Stimulated activated CD8-positive, alpha-beta memory T cell treated with anti-CD3 and anti-CD28 coated beads, Interleukin-7, amount 100 ng/mL, for 1 hour (primary cell): Measurements from ENCODE around the gene BRD7.

Source experiments
- DNase-seq, 2 donors: peaks; one replicate each; pipeline ENCODE4 v3.0.0-alpha.2; 2020; ENCODE audit warnings: low read depth in 2 of 2

The BRD7 gene

GRCh38 chr16:50289950-50290764 is 78.6 kb downstream of the BRD7 start:
- DNase-seq: no peak

- no peak for DNase-seq
Measured at GRCh38 chr16:50288920-50289319, 79.9 kb downstream of the BRD7 start.

GRCh38 chr16:50288026-50288425 is 80.8 kb downstream of the BRD7 start:
- DNase-seq: no peak

DNA sequence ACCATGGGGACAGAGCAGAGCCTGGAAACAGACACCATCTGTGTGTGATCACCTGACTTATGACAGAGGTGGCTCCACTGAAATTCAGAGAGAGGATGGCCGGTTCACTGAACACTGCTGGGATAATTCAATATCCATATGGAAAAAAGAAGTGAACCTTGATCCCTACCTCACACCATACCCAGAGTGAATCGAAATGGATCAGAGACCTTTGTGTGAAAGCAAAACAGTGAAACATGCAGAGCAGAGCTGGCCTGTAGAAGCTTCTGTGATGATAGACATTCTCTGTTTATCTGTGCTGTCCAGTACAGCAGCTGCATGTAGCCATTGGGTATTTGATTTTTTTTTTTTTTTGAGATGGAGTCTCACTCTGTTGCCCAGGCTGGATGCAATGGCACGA is 82.1 kb downstream of the BRD7 start:
- no peak for DNase-seq

GRCh38 chr16:50285406-50286003 is 83.3 kb downstream of the BRD7 start:
- no peak for DNase-seq

- no peak for DNase-seq
Measured at GRCh38 chr16:50284131-50284911, 84.5 kb downstream of the BRD7 start.

- DNase-seq: no peak
Measured at GRCh38 chr16:50282955-50283631, 85.7 kb downstream of the BRD7 start.

DNA sequence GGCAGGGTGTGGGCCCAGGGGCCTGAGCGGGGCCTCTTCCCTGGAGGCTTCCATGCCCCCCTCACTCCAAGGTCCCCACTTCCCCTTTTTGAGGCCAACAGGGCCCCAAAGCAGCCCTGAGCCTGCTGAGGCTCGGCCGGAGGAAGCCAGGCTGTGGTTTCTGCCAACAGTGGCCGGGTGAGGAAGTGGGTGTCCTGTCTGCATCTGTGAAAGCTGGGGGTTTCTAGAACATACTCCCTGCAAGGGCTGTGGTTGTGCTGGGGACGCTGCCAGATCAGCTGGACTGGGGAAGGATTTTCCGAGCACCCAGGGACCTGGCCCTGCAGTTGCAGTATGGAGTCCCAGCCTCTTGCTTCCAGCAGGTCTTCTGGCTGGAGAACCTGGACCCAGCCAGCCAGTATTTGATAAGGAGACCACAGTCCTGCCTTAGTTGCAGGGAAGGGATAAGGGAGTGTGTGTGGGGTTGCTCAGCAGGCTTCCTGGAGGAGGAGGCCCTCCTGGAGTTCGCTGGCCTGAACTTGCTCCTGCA is 86.7 kb downstream of the BRD7 start:
- peak; percentile 31 to 40 for DNase-seq

DNA sequence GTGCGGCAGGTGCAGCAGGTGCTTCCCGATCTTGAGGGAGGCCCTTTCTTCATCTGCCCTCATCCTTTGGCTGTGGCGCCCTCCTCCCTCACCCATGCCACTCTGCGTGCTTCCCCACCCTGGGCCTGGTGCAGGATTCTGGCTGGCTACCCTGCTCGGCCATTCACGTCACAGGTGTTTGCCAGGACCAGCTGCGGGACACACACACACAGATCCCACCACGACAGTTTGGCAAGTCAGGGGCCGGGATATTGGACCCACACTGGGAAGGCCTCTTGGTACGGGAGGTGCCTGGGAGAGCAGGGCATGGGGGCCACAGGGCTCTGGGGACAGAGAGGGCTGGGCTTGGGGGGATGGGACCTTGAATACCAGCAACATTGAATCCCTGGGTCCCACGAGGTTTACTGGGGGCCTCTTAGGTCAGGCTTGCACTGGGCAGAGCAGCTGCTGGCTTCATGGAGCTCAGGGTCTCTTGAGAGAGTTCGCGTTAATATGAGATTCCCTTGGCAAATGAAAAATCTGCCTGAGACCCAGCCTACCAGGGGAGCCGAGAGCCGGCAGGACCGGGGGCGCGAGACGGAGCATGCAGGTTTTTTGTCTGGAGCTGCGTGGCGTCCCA is 87.3 kb downstream of the BRD7 start:
- DNase-seq: no peak

DNA sequence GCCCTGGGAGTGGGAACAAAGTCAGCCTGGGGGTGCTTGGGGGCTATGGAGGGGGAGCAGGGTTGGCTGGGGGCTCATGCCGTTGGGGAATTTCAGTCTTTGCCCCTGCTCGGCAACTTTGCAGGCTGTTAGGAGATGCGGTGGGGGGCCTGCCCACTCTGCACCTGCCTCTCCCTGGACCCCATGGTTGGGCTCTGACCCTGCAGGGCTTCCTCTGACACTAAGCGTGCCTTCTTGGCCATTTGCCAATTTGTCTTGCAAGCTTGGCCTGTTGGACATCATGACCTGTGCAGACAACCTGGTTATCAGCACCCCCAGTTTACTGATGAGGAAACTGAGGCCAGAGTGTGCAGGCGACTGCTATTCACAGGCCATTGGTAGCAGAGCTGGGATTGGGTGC is 87.9 kb downstream of the BRD7 start:
- DNase-seq: no peak

DNA sequence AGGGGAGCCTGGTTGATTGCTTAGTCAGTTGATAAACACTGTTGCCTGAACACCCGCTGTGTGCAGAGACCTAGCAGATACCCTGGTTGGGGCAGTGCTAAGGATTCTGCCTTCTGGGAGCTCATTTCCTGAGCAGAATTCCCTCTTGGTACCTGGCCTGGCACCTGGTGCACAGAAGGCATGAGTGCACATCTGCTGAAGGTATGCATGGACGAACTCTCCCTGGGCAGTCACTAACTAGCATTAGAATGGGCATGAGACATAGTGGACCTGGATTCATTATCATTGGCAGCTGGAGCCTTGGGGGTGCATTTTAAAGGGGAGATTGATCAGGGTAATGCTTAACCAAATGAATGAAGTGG is 89.3 kb downstream of the BRD7 start:
- no peak for DNase-seq

GRCh38 chr16:50278251-50278650 is 90.5 kb downstream of the BRD7 start:
- no peak for DNase-seq

- no peak for DNase-seq
Measured at GRCh38 chr16:50276801-50277555, 91.8 kb downstream of the BRD7 start.

GRCh38 chr16:50276326-50276640 is 92.5 kb downstream of the BRD7 start:
- no peak for DNase-seq

DNA sequence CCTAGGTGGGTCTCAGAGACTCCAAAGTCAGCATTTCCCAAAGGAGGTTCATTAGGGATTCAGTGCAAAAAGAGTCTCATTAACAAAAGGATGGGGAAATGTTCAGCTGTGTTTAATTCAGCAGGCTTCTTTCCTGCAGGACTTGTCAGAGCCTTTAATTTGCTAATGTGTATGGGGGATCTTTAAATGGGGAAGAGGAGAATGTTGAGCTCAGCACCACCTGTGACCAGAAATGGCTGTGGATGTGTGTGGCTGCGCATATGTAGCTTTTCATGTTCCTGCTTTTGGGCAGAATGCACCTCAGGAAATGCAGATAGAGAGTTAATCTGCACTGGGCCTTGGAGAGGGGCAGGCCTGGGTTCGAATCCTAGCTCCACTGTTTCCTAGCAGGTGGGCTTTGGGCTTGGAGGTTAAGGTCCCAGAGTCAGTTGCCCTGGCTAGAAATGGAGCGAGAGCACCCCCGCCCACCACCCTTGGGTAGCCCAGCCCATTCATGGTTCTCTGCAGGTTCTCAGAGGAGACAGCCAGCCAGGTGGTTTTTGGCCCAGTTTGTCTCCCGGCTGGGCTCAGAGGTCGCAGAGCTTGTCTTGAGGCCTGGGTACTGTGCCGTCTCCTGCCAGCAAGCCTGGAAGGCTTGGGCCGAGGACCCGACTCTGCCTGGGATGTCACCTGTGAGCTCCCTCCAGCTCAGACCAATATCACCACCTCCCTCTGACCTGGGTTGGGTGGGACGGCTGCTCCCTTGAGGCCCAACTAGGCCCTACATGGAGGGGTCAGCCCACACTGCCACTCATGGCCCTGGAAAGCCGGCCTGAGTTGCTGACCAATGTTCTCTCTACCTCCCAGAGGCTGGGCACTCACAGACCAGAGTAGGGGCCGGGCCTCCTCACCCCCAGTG is 93.1 kb downstream of the BRD7 start:
- DNase-seq: no peak

DNA sequence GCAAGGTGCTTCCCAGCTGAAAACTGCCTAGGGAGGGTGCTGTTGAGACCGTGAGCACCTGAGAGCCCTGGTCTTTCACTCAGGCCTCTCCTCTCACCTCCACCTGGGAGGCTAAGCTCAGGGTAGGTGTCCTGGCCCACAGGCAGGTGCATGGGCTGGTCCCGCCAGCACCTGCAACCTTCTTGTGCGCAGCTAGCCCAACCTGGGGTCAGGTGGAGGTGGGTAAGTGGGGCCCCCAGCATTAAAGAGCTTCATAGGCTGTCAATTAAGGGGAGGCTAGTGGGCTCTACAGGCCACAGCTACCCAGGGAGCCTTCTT is 93.7 kb downstream of the BRD7 start:
- no peak for DNase-seq

GRCh38 chr16:50274326-50275097 is 94.3 kb downstream of the BRD7 start:
- DNase-seq: peak in 1 of 2 donors; percentile 32

DNA sequence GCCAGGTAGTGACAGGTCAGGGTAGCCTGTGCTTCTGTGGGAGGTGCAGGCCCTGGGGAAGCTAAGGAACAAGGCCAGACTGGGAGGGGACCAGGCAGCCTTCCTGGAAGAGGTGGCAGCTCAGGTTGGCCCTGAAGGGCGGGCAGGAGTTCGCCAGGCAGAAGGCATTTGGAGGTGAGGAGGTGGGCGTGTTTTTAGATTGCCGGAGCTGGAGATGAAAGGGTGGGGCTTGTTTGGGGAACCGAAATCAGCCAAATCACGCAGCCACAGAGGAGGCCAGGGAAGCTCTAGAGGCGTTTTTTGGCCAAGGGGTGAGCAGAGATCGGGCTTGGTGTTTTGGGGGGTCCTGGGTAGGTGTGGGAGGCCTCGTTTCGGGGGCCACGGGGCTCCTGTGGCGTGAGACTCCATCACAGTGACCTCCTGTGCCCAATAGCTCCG is 94.9 kb downstream of the BRD7 start:
- no peak for DNase-seq

GRCh38 chr16:50273382-50273690 is 95.5 kb downstream of the BRD7 start:
- DNase-seq: no peak
